ENCODE data around the gene TOLLIP.

TOLLIP gene

DNA sequence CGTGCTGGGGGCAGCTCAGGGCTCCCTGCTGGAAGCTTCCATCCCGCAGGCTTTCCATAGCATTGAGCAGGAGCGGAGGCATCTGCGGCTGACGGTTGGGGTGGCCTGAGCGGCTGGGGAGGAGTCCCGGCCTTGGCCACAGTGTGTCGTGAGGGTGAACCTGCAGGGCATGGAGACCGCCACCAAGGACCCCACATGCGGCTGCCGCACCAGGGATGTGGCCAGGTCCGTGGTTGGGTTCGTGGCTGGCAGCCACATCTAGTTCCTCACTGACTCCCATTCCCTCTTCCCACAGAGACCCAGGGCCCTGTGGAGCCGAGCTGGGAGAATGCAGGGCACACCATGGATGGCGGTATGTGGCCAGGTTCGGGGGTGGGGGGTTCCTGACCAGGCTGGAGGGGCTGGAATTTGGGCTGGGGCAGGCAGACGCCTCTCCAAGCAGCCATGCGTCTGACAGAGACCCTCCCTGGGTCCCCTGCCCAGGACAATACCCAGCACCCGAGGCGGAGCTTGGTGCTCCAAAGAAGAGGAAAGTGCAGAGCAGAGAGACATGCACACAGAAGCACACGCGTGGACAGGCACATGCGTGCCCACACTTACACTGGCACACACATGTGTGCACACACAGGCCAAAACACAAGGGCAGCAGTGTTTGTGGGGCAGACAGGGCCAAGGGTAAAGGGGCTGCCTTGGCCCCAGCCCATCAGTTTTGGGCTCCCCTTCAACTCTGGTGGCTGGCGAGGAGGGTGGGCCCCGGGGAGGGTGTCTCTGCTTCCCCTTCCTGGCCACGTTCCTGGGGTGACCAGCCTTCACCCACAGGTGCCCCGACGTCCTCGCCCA lies 83.8 kb downstream of the TOLLIP start:
- TF ChIP-seq PAX5 (IDR thresholded peaks at IDR 0.05; ENCODE audit: insufficient read depth, low read length, severe bottlenecking) (no peak), TAF1 (IDR thresholded peaks at IDR 0.05; ENCODE audit: low read depth, low read length) (no peak), POU2F2 (IDR thresholded peaks at IDR 0.05; ENCODE audit: low read depth, low read length) (no peak), POLR2AphosphoS5 (IDR thresholded peaks at IDR 0.05; ENCODE audit: low read depth, low read length) (no peak), POLR2A (IDR thresholded peaks at IDR 0.05; ENCODE audit: low read depth, low read length) (no peak), SPI1 (IDR thresholded peaks at IDR 0.05; ENCODE audit: low read depth, low read length) (no peak)

GRCh38 chr11:1224491-1225385 lies 84.7 kb downstream of the TOLLIP start:
- DNase-seq (ENCODE audit: insufficient read length, low spot score) (no peak), FAIRE-seq (no peak)
- no peak for TF ChIP-seq SPI1 (IDR thresholded peaks at IDR 0.05; ENCODE audit: low read depth, low read length)
- no peak for TF ChIP-seq PAX5 (IDR thresholded peaks at IDR 0.05; ENCODE audit: insufficient read depth, low read length, severe bottlenecking)
- TF ChIP-seq POU2F2 (IDR thresholded peaks at IDR 0.05; ENCODE audit: low read depth, low read length) = no peak
- TF ChIP-seq TAF1 (IDR thresholded peaks at IDR 0.05; ENCODE audit: low read depth, low read length) = no peak
- no peak for TF ChIP-seq POLR2A (IDR thresholded peaks at IDR 0.05; ENCODE audit: low read depth, low read length)
- TF ChIP-seq POLR2AphosphoS5 (IDR thresholded peaks at IDR 0.05; ENCODE audit: low read depth, low read length) = no peak

More for the DNA sequence above, 83.8 kb downstream of the TOLLIP start:
- DNase-seq (ENCODE audit: insufficient read length, low spot score) (no peak), FAIRE-seq (no peak)

Measured in GM12891 (cell line).